HEK293 (cell line): Measurements from ENCODE around the gene EBLN1.

Experiments
- CTCF ChIA-PET: fragments of 350-600 bp; formaldehyde crosslinking; extraction: SDS; loops from one replicate; lab custom pipeline; 2021; ENCODE audit warnings: antibody characterized with exemption; lab: Yijun Ruan, JAX
- POLR2A ChIA-PET: fragments of 300-600 bp; formaldehyde crosslinking; extraction: SDS; loops from one replicate; lab custom pipeline; 2020; ENCODE audit warnings: antibody characterized with exemption, inconsistent platforms; lab: Yijun Ruan, JAX
- H3K27ac ChIP-seq: fragments of 200-500 bp; sonication (Bioruptor generic); 2 replicates; pipeline ENCODE4 v1.5.1; 2014; ENCODE audit warnings: low read depth, low read length, control low read depth, inconsistent platforms; ENCODE audit errors: extremely low read depth
- H3K36me3 ChIP-seq, 2 experiments: fragments of 200-500 bp in 1 of 2; sonication (Bioruptor generic) in 1 of 2; 1 replicate in 1 of 2; 2 replicates in 1 of 2; pipeline ENCODE4 v1.5.1; 2014 to 2017; ENCODE audit warnings: inconsistent platforms in 2 of 2, low read length in 2 of 2; ENCODE audit not compliant: control insufficient read depth in 2 of 2, insufficient read depth in 1 of 2
- H3K4me1 ChIP-seq: fragments of 200-500 bp; sonication (Bioruptor generic); 2 replicates; pipeline ENCODE4 v1.5.1; 2014; ENCODE audit warnings: mild to moderate bottlenecking, low read length, inconsistent platforms; ENCODE audit not compliant: control insufficient read depth, insufficient read depth
- H3K4me3 ChIP-seq: 2 replicates; pipeline ENCODE4 v1.5.1; 2011; ENCODE audit warnings: low read depth, mild to moderate bottlenecking, control low read depth, low read length, moderate library complexity
- H3K9me3 ChIP-seq: fragments of 200-500 bp; sonication (Bioruptor generic); 2 replicates; pipeline ENCODE4 v1.5.1; 2014; ENCODE audit warnings: low read depth, low read length, inconsistent platforms; ENCODE audit not compliant: control insufficient read depth, insufficient read depth
- ATF2 ChIP-seq: fragments of 450-650 bp; formaldehyde crosslinking; IDR thresholded peaks from 2 replicates; pipeline ENCODE4 v1.5.1; 2016; ENCODE audit warnings: missing biosample characterization, missing genetic modification characterization, low read depth
- KLF10 ChIP-seq: fragments of 450-650 bp; IDR thresholded peaks from 2 replicates; pipeline ENCODE4 v1.5.1; 2018; ENCODE audit warnings: missing biosample characterization, mild to moderate bottlenecking, missing genetic modification characterization
- MYNN ChIP-seq: fragments of 450-650 bp; formaldehyde crosslinking; IDR thresholded peaks from 2 replicates; pipeline ENCODE4 v1.5.1; 2016; ENCODE audit warnings: missing biosample characterization, missing genetic modification characterization, borderline replicate concordance
- OVOL3 ChIP-seq: fragments of 450-650 bp; formaldehyde crosslinking; IDR thresholded peaks from 2 replicates; pipeline ENCODE4 v1.5.1; 2016; ENCODE audit warnings: missing biosample characterization, missing genetic modification characterization
- PATZ1 ChIP-seq: fragments of 450-650 bp; formaldehyde crosslinking; IDR thresholded peaks from 2 replicates; pipeline ENCODE4 v1.5.1; 2016; ENCODE audit warnings: missing biosample characterization, missing genetic modification characterization
- SCRT1 ChIP-seq: fragments of 450-650 bp; formaldehyde crosslinking; IDR thresholded peaks from 2 replicates; pipeline ENCODE4 v1.5.1; 2016; ENCODE audit warnings: missing biosample characterization, missing genetic modification characterization, borderline replicate concordance
- SCRT2 ChIP-seq: fragments of 450-650 bp; formaldehyde crosslinking; IDR thresholded peaks from 2 replicates; pipeline ENCODE4 v1.5.1; 2016; ENCODE audit warnings: missing biosample characterization, missing genetic modification characterization
- SP3 ChIP-seq: fragments of 450-650 bp; formaldehyde crosslinking; IDR thresholded peaks from 2 replicates; pipeline ENCODE4 v1.5.1; 2016; ENCODE audit warnings: missing biosample characterization, missing genetic modification characterization
- TCF7L2 ChIP-seq: IDR thresholded peaks from 2 replicates; pipeline ENCODE4 v1.6.1; 2011; ENCODE audit warnings: low read depth, mild to moderate bottlenecking, inconsistent platforms, low read length, moderate library complexity, borderline replicate concordance
- ZBTB8A ChIP-seq: fragments of 450-650 bp; formaldehyde crosslinking; IDR thresholded peaks from 2 replicates; pipeline ENCODE4 v1.5.1; 2016; ENCODE audit warnings: missing biosample characterization, missing genetic modification characterization
- ZFP3 ChIP-seq: fragments of 450-650 bp; formaldehyde crosslinking; IDR thresholded peaks from 2 replicates; pipeline ENCODE4 v1.5.1; 2016; ENCODE audit warnings: low read depth, missing biosample characterization, missing genetic modification characterization
- ZNF121 ChIP-seq: fragments of 450-650 bp; formaldehyde crosslinking; IDR thresholded peaks from 2 replicates; pipeline ENCODE4 v1.5.1; 2016; ENCODE audit warnings: missing biosample characterization, missing genetic modification characterization
- ZNF132 ChIP-seq: fragments of 450-650 bp; formaldehyde crosslinking; IDR thresholded peaks from 2 replicates; pipeline ENCODE4 v1.5.1; 2017; ENCODE audit warnings: missing biosample characterization, missing genetic modification characterization, borderline replicate concordance
- ZNF211 ChIP-seq: fragments of 450-650 bp; formaldehyde crosslinking; IDR thresholded peaks from 2 replicates; pipeline ENCODE4 v1.5.1; 2016; ENCODE audit warnings: low read depth, missing biosample characterization, missing genetic modification characterization
- ZNF214 ChIP-seq: fragments of 450-650 bp; formaldehyde crosslinking; IDR thresholded peaks from 2 replicates; pipeline ENCODE4 v1.5.1; 2017; ENCODE audit warnings: missing biosample characterization, mild to moderate bottlenecking, missing genetic modification characterization, borderline replicate concordance
- ZNF239 ChIP-seq: fragments of 450-650 bp; formaldehyde crosslinking; IDR thresholded peaks from 2 replicates; pipeline ENCODE4 v1.5.1; 2016; ENCODE audit warnings: missing biosample characterization, missing genetic modification characterization
- ZNF292 ChIP-seq: fragments of 450-650 bp; formaldehyde crosslinking; IDR thresholded peaks from 2 replicates; pipeline ENCODE4 v1.5.1; 2016; ENCODE audit warnings: low read depth, missing biosample characterization, missing genetic modification characterization, borderline replicate concordance
- ZNF398 ChIP-seq: fragments of 450-650 bp; formaldehyde crosslinking; IDR thresholded peaks from 2 replicates; pipeline ENCODE4 v1.5.1; 2017; ENCODE audit warnings: missing biosample characterization, missing genetic modification characterization
- ZNF501 ChIP-seq: fragments of 450-650 bp; formaldehyde crosslinking; IDR thresholded peaks from 2 replicates; pipeline ENCODE4 v1.5.1; 2016; ENCODE audit warnings: missing biosample characterization, missing genetic modification characterization
- ZNF529 ChIP-seq: fragments of 450-650 bp; formaldehyde crosslinking; IDR thresholded peaks from 2 replicates; pipeline ENCODE4 v1.5.1; 2017; ENCODE audit warnings: missing genetic modification characterization, missing biosample characterization; ENCODE audit not compliant: insufficient replicate concordance
- ZNF530 ChIP-seq: fragments of 450-650 bp; formaldehyde crosslinking; IDR thresholded peaks from 2 replicates; pipeline ENCODE4 v1.5.1; 2016; ENCODE audit warnings: low read depth, missing biosample characterization, missing genetic modification characterization
- ZNF560 ChIP-seq: fragments of 450-650 bp; formaldehyde crosslinking; IDR thresholded peaks from 2 replicates; pipeline ENCODE4 v1.5.1; 2017; ENCODE audit warnings: missing biosample characterization, missing genetic modification characterization, borderline replicate concordance
- ZNF600 ChIP-seq: fragments of 450-650 bp; formaldehyde crosslinking; IDR thresholded peaks from 2 replicates; pipeline ENCODE4 v1.5.1; 2016; ENCODE audit warnings: missing biosample characterization, missing genetic modification characterization
- ZNF626 ChIP-seq: fragments of 450-650 bp; sonication (Bioruptor Pico); formaldehyde crosslinking; IDR thresholded peaks from 2 replicates; pipeline ENCODE4 v1.5.1; 2018; ENCODE audit warnings: missing biosample characterization, missing genetic modification characterization, inconsistent platforms
- ZNF670 ChIP-seq: fragments of 450-650 bp; formaldehyde crosslinking; IDR thresholded peaks from 2 replicates; pipeline ENCODE4 v1.5.1; 2016; ENCODE audit warnings: missing biosample characterization, missing genetic modification characterization, low read depth
- ZNF701 ChIP-seq: fragments of 450-650 bp; formaldehyde crosslinking; IDR thresholded peaks from 2 replicates; pipeline ENCODE4 v1.5.1; 2016; ENCODE audit warnings: missing biosample characterization, missing genetic modification characterization

Gene EBLN1

GRCh38 chr10:22180724-22181123 is 37.1 kb downstream of the EBLN1 start (continued):
- no peak for TF ChIP-seq ATF2 (tag by site-specific recombination)
- TF ChIP-seq ZNF398 (tag by site-specific recombination) = no peak
- TF ChIP-seq ZFP3 (tag by site-specific recombination) = 0 out of 2 replicates have a peak, but pooled peaks have one; percentile 23
- no peak for TF ChIP-seq SCRT1
- TF ChIP-seq PATZ1 = no peak
- TF ChIP-seq ZNF530 = no peak
- no peak for TF ChIP-seq ZNF701 (tag by site-specific recombination)
- no peak for TF ChIP-seq ZNF670 (tag by site-specific recombination)
- no peak for TF ChIP-seq ZNF211
- 0 out of 2 replicates have a peak, but pooled peaks have one; percentile 2 for TF ChIP-seq SCRT2 (tag by site-specific recombination)

GRCh38 chr10:22174442-22174841 is 43.4 kb downstream of the EBLN1 start:
- H3K36me3 ChIP-seq = no peaks in the 10 kb centered on the region
- POLR2A ChIA-PET = no interaction called here
- no peaks in the 10 kb centered on the region for H3K9me3 ChIP-seq
- TF ChIP-seq SP3 (tag by site-specific recombination) (no peak), ZNF121 (no peak), ZNF560 (tag by site-specific recombination) (no peak), SCRT2 (tag by site-specific recombination) (no peak), ZNF626 (tag by site-specific recombination) (no peak), ZNF398 (tag by site-specific recombination) (no peak), ZNF530 (no peak), ZNF239 (tag by site-specific recombination) (no peak), ZNF501 (tag by site-specific recombination) (no peak)
- CTCF ChIA-PET = no interaction called here
- H3K4me3 ChIP-seq = no peak overlapping the region
- H3K27ac ChIP-seq = no peak overlapping the region
- H3K4me1 ChIP-seq = no peaks in the 10 kb centered on the region

- Histone ChIP-seq H3K4me3 (no peak overlapping the region), H3K4me1 (no peaks in the 10 kb centered on the region), H3K36me3 (no peaks in the 10 kb centered on the region), H3K27ac (no peak overlapping the region), H3K9me3 (no peaks in the 10 kb centered on the region)
- CTCF ChIA-PET = interaction anchor here (0.7 kb wide), 1 partner anchor 871 kb away, joined by 3 read pairs; no protein-coding TSS in a partner anchor
- POLR2A ChIA-PET = no interaction called here
- TF ChIP-seq MYNN (tag by site-specific recombination) (no peak), ZNF132 (no peak), PATZ1 (no peak), OVOL3 (no peak), ZBTB8A (tag by site-specific recombination) (no peak), ZNF529 (tag by site-specific recombination) (no peak), TCF7L2 (no peak), ZNF600 (tag by site-specific recombination) (no peak), ZNF214 (tag by site-specific recombination) (no peak), ZNF292 (tag by site-specific recombination) (no peak), KLF10 (tag by site-specific recombination) (no peak)
These were observed 46.7 kb downstream of the EBLN1 start for GRCh38 chr10:22171131-22171530.
